T-helper 2 cell treated with Interferon-gamma antibody and Interleukin-4, amounts not matched to agents 100 ng/mL and 5 ng/mL, for 36 hours (primary cell): ENCODE results near the gene MIF. TPM values are rescaled to one million over a fixed set of nuclear protein-coding genes. Genes with fewer than 3 reads are reported as not detected.

Source experiments
- intact Hi-C: fragments of 100-400 bp; cut with micrococcal nuclease; formaldehyde crosslinking; loops from one replicate; pipeline ENCODE4 v1.15.1; 2023
- total RNA-seq: library from RNA; stranded (reverse); gene quantifications from 2 replicates; pipeline ENCODE4 v1.2.3, GENCODE V29; 2022

Gene MIF
- total RNA-seq, 1 donor from 2014 or later: 1,011 TPM

- intact Hi-C loops: no loop called here
Measured at GRCh38 chr22:23874871-23875270, 19.3 kb upstream of the MIF start.

DNA sequence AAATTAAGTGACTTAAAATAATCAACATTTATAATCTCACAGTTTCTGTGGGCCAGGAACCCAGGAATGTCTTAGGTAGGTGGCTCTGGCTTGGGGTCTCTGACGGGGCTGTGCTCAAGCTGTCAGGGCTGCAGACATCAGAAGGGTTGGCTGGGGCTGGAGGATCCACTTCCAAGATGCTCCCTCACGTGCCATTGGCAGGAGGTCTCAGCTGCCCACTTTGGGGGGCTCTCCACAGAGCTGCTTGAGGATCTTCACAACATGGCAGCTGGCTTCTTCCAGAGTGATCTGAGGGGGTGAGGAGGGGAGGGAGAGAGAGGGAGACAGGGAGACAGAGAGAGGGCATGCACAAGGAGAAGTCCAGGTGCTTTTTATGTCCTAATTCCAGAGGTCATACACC lies 18.4 kb upstream of the MIF start:
- intact Hi-C loops: no loop called here

DNA sequence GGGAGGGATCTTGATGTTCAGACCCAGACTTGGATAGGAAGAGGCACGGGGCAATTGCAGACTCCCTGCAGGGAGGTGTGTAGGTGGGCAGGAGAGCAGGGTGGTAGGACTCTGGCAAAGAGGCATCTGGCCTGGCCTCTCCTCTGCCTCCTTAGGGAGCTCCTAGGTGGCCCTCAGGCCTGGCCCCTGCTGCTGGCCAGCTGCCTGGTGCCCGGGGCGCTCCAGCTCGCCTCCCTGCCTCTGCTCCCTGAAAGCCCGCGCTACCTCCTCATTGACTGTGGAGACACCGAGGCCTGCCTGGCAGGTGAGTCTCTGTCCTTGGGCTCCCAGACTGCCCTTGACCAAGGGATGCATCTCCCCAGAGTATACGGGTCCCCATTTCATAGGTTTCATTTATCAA lies 16.6 kb upstream of the MIF start:
- intact Hi-C loops: no loop called here

DNA sequence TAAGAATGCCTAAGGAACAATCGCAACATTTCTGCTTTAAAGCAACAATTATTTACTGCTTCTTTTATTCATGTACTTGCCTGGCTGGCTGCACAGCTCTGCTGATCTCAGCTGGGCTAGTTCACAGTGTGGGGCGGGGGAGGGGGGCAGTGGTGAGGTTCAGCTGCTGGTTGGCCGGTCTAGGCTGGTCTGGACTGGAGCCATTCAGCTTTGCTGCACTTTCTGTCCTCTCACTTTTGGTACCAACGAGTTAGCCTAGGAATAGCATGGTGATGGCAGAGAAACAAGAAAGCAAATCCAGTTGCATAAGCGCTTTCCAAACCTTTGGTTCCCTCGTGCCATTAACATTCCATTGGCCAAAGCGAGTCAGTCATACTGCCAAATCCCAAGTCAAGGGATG lies 16.0 kb upstream of the MIF start:
- intact Hi-C loops: no loop called here

DNA sequence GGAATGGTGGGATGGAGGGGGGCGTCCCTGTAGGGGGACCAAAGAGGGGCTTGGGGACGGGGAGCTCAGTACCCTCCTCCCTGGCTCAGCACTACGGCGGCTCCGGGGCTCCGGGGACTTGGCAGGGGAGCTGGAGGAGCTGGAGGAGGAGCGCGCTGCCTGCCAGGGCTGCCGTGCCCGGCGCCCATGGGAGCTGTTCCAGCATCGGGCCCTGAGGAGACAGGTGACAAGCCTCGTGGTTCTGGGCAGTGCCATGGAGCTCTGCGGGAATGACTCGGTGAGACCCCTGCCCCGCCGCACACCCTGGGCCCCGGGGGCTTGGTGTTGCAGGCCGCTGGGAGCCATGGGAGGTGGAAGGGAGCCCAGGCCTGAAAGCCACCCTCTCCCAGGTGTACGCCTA lies 11.8 kb upstream of the MIF start:
- intact Hi-C loops: no loop called here

DNA sequence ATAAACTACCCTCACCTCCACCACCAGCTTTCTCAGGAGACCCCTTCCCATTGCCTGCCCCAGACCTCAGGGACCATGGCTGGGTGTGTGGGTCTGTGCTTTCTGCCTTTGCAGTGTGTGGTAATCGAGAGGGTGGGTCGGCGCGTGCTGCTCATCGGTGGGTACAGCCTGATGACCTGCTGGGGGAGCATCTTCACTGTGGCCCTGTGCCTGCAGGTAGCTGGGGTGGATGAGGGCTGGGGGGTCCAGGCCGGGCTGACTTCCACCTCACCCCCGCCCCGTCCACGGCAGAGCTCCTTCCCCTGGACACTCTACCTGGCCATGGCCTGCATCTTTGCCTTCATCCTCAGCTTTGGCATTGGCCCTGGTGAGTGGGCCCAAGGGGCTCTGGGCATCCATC lies 10.5 kb upstream of the MIF start:
- intact Hi-C loops: no loop called here

DNA sequence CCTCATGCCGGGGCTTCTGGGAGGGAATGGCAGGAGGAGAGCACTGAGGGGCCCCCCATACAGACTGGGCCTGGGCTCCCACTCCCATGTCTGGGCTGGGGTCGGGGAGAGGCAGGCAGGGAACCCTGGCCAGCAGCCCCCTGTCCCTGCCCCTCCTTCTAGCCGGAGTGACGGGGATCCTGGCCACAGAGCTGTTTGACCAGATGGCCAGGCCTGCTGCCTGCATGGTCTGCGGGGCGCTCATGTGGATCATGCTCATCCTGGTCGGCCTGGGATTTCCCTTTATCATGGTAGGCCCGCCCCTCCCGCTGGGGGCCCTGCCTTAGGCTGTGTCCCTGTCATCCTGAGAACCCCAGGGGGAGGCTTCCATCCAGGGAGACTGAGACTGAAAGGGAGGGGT lies 10.0 kb upstream of the MIF start:
- intact Hi-C loops: no loop called here

DNA sequence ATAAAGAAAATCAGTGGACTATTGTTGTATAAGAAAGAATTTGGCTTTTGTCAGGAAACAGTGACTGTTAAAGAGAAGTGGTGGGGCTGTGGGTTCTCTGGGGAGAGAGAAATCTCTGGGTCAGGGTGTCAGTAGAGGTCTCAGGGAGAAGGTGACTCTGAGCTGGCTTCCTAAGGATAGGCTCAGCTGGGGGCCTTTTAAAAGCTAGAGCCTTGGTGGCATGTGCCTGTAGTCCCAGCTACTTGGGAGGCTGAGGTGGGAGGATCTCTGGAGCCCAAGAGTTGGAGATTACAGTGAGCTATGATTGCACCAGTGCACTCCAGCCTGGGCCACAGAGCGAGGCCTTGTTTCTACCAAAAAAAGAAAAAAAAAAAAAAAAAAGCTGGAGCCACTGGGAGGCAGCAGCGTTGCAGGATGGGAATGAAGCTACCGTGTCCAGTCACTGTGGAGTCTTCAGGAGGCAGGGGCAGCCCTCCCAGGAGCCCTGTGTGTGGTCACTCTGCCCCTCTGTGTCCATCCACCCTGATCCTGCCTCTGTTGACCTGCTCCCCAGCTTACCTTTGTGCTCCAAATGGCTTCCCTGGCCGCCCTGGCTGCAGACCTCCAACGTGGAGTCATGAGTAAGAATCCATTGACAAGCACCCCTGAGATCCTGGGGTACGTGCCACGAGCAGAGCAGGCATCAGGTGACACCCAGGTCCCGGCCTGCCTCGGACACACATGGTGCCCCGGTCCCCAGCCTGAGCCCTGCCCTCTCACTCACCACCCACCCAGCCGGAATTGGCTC lies 5.4 kb upstream of the MIF start:
- intact Hi-C loops: no loop called here

DNA sequence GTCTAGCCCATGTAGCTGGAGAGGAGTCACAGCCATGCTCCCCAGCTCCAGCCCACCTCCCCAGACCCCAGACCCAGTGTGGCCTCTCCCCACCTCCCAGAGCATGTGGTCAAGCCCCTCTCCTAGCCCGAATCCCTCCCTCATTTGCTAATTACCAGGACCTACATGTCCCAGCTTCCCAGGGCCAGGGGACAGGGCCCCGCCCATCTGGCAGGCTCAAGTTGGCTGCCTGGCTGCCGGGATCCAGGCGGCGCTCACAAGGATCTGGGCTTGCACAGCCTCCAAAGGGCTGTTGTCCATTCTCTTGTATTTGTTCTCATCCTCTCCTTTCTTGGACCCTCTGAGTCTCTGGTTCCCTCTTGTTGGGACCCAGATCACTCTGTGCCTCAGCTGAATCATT lies 4.6 kb upstream of the MIF start:
- intact Hi-C loops: loop anchor here (5.0 to 10.0 kb wide), 2 partner anchors 32 to 385 kb away; partner anchors contain the start of genes SLC2A11 and SPECC1L

GRCh38 chr22:23891726-23892125 lies 2.5 kb upstream of the MIF start:
- intact Hi-C loops: loop anchor here (5.0 to 10.0 kb wide), 2 partner anchors 34 to 383 kb away; partner anchors contain the start of genes SLC2A11 and SPECC1L

DNA sequence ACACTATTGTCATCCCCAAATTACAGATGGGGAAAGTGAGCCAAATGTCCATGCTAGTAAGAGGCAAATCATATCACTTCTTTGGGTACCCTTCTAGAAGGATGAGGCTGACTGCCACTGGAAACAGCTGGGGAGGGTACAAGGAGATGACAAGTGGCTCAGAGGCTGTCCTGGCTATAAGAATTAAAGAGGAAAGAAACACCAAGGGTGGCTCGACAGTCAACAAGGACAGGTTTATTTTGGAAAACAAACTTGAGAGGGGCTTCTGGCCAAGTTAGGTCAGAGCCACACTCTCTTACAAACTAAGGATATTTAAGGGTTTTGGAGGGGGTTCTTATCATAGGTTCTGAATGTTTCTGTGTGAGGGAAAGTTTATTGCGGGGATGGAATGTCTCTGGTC lies 2.1 kb upstream of the MIF start:
- intact Hi-C loops: loop anchor here (5.0 to 10.0 kb wide), 2 partner anchors 35 to 383 kb away; partner anchors contain the start of genes SLC2A11 and SPECC1L

GRCh38 chr22:23892706-23893105 lies 1.5 kb upstream of the MIF start:
- intact Hi-C loops: loop anchor here (5.0 to 10.0 kb wide), 2 partner anchors 35 to 382 kb away; partner anchors contain the start of genes SLC2A11 and SPECC1L

- intact Hi-C loops: loop anchor here (5.0 to 10.0 kb wide), 2 partner anchors 36 to 381 kb away; partner anchors contain the start of genes SLC2A11 and SPECC1L
Measured at GRCh38 chr22:23893121-23893944, 850 bp upstream of the MIF start.

DNA sequence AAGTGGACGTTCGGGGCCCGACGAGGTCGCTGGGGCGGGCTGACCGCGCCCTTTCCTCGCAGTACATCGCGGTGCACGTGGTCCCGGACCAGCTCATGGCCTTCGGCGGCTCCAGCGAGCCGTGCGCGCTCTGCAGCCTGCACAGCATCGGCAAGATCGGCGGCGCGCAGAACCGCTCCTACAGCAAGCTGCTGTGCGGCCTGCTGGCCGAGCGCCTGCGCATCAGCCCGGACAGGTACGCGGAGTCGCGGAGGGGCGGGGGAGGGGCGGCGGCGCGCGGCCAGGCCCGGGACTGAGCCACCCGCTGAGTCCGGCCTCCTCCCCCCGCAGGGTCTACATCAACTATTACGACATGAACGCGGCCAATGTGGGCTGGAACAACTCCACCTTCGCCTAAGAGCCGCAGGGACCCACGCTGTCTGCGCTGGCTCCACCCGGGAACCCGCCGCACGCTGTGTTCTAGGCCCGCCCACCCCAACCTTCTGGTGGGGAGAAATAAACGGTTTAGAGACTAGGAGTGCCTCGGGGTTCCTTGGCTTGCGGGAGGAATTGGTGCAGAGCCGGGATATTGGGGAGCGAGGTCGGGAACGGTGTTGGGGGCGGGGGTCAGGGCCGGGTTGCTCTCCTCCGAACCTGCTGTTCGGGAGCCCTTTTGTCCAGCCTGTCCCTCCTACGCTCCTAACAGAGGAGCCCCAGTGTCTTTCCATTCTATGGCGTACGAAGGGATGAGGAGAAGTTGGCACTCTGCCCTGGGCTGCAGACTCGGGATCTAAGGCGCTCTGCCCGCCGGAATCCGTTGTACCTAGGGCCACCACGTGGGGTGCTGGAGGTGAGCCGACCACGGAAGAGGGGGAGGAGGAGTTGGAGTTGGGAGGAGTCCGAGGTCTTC lies 771 bp downstream of the MIF start:
- intact Hi-C loops: loop anchor here (1.0 to 10.0 kb wide), 4 partner anchors 19 to 380 kb away; partner anchors contain the start of genes SLC2A11 and SPECC1L

GRCh38 chr22:23895599-23896144 lies 1.5 kb downstream of the MIF start:
- intact Hi-C loops: loop anchor here (10.0 kb wide), 1 partner anchor 379 kb away; the partner anchor contains the start of gene SPECC1L

DNA sequence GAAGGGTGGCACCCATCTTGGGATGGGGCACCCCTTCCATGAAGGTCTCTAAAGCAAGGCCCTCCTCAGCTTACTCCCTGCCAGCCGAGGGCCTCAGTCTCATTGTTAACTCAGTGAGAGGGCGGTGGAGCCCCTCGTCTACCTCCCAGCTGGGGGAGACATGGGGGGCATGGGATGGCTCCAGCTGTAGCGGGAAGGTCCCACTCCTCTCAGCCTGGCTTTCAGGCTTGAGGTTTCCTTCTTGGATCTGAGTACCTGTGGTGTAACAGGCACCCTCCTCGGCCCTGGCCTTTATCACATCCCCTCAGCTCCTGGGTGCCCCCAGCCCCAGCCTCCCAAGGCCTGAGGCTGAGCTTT lies 2.0 kb downstream of the MIF start:
- intact Hi-C loops: loop anchor here (10.0 kb wide), 1 partner anchor 379 kb away; the partner anchor contains the start of gene SPECC1L

DNA sequence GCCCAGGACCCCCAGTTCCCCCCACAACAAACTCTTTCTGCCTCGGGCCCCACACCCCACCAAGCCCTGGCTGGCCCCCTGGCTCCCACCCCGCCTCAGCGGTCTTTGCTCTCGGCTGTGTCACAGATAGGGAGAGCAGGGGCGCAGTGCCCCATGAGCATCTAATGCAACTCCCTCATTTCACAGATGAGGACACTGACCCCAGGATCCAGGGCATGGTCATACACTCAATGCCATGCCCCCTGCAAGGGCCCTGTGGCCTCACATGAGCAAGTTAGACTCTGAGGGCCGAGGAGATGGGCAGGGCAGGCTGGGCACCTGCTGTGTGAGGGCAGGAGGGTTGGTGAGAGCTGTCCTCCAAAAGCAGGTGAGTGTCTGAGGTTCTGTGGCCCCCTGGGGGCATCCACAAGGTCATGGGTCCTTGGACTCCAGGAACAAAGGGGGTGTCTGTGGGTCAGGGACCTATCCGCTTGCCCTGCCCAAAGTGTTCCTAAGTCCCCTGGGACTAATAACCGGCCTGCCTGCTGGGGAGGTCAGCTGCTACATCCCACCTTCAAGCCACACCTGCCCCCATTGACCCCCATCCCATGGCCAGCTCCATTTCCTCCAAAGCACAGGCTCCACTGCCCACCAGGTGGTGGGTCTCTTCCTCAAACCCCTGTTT lies 2.5 kb downstream of the MIF start:
- intact Hi-C loops: loop anchor here (10.0 kb wide), 1 partner anchor 378 kb away; the partner anchor contains the start of gene SPECC1L

GRCh38 chr22:23897320-23897719 lies 3.1 kb downstream of the MIF start:
- intact Hi-C loops: loop anchor here (10.0 kb wide), 1 partner anchor 377 kb away; the partner anchor contains the start of gene SPECC1L
